GM19372 (cell line): ENCODE data around the gene RAB11FIP2.

ENCODE experiments used
- ATAC-seq: cut with Tn5 transposase; IDR thresholded peaks from one replicate; pipeline ENCODE4 v1.9.1; 2021; ENCODE audit warnings: mild to moderate bottlenecking, low read depth, moderate library complexity; ENCODE audit not compliant: unreplicated experiment

The RAB11FIP2 gene

GRCh38 chr10:118035354-118036005, 11.3 kb downstream of the RAB11FIP2 start:
- ATAC-seq, result no peak

- ATAC-seq, result no peak
Observed at GRCh38 chr10:118034791-118035261, 11.9 kb downstream of the RAB11FIP2 start.

GRCh38 chr10:118033905-118034304, 12.8 kb downstream of the RAB11FIP2 start:
- ATAC-seq, result no peak

GRCh38 chr10:118032564-118032963, 14.2 kb downstream of the RAB11FIP2 start:
- no peak for ATAC-seq

- no peak for ATAC-seq
Observed at GRCh38 chr10:118031351-118032075, 15.2 kb downstream of the RAB11FIP2 start.

GRCh38 chr10:118028619-118029018, 18.1 kb downstream of the RAB11FIP2 start:
- peak; percentile 98 for ATAC-seq

- ATAC-seq, result no peak
Observed at GRCh38 chr10:118027397-118027796, 19.3 kb downstream of the RAB11FIP2 start.

- ATAC-seq, result no peak
Observed at GRCh38 chr10:118026936-118027335, 19.8 kb downstream of the RAB11FIP2 start.

- no peak for ATAC-seq
Observed at GRCh38 chr10:118020365-118020764, 26.4 kb downstream of the RAB11FIP2 start.

GRCh38 chr10:118017850-118018249, 28.9 kb downstream of the RAB11FIP2 start:
- ATAC-seq, result no peak

GRCh38 chr10:118017071-118017740, 29.5 kb downstream of the RAB11FIP2 start:
- ATAC-seq, result no peak

- no peak for ATAC-seq
Observed at GRCh38 chr10:118012952-118013525, 33.7 kb downstream of the RAB11FIP2 start.

GRCh38 chr10:118007773-118008172, 39.0 kb downstream of the RAB11FIP2 start:
- ATAC-seq, result no peak

GRCh38 chr10:118003126-118003525, 43.6 kb downstream of the RAB11FIP2 start:
- ATAC-seq, result no peak

- ATAC-seq, result no peak
Observed at GRCh38 chr10:118002581-118002980, 44.2 kb downstream of the RAB11FIP2 start.

GRCh38 chr10:117997673-117998072, 49.1 kb downstream of the RAB11FIP2 start:
- no peak for ATAC-seq

- no peak for ATAC-seq
Observed at GRCh38 chr10:117996709-117997108, 50.0 kb downstream of the RAB11FIP2 start.

GRCh38 chr10:117994771-117995170, 52.0 kb downstream of the RAB11FIP2 start:
- ATAC-seq, result no peak

GRCh38 chr10:117993166-117993565, 53.6 kb downstream of the RAB11FIP2 start:
- no peak for ATAC-seq

- no peak for ATAC-seq
Observed at GRCh38 chr10:117991701-117992100, 55.0 kb downstream of the RAB11FIP2 start.

- no peak for ATAC-seq
Observed at GRCh38 chr10:117989962-117990361, 56.8 kb downstream of the RAB11FIP2 start.
